T1000 (cell line): ENCODE measurements around the gene FCHO1.

Source experiments
- DNase-seq: peaks from one replicate; lab custom pipeline; 2025; ENCODE audit warnings: mixed read lengths; lab: John Stamatoyannopoulos, UW

FCHO1 gene

DNA sequence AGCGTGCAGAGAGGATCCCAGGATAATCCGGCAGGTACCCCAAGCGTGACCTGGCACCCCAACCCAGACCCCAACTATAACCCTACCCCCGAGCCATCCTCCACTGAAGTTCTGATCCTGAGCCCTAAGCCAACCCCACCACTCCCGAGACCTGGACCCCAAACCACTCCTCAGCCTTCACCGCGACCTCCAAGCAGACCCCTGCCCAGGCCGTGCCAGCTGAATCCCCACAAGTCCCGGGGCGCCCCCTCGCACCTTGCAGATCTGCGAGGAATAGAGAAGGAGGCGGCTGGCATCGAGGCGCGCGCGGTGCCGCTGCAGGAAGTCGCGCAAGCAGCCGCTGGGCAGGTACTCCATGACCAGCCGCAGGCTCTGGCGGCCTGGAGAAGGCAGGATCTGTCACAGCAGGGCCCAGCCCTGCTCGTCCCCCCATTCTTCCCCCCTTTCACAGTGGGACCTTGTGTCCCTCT is 80.2 kb downstream of the FCHO1 start:
- no peak for DNase-seq

DNA sequence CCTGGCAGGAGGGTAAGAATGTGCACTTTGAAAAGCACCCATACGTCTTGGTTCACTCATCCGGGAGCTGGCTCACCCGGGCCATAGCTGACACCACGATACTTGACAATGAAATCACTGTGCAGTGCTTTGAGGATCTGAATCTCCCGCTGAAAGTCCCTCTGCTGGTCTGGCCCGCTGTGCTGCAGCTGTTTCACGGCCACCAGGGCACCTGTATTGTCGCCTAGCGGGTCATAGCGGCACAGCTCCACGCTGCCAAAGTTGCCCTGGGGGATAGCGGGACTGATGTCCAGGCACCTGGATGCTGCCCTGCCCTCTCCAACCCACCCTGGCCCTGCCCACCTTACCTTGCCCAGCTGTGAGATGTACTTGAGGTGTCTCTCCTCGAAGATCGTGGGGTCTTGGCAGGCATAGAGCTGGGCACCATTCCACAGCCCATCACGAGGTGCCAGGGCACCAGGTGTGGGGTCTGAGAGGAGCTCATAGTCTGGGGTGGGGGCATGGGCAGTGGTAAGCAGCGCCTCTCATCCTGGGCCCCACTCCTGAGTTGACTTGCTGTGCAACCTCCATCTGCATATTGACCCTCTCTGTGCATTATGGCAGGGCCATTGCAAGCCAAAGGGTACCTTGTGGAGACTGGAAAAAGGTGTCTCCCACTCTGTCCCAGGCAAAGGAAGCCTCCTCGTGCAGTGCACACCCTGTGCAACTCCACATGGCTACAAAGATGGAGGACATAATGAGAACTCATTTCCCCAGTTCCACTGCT is 81.3 kb downstream of the FCHO1 start:
- no peak for DNase-seq

DNA sequence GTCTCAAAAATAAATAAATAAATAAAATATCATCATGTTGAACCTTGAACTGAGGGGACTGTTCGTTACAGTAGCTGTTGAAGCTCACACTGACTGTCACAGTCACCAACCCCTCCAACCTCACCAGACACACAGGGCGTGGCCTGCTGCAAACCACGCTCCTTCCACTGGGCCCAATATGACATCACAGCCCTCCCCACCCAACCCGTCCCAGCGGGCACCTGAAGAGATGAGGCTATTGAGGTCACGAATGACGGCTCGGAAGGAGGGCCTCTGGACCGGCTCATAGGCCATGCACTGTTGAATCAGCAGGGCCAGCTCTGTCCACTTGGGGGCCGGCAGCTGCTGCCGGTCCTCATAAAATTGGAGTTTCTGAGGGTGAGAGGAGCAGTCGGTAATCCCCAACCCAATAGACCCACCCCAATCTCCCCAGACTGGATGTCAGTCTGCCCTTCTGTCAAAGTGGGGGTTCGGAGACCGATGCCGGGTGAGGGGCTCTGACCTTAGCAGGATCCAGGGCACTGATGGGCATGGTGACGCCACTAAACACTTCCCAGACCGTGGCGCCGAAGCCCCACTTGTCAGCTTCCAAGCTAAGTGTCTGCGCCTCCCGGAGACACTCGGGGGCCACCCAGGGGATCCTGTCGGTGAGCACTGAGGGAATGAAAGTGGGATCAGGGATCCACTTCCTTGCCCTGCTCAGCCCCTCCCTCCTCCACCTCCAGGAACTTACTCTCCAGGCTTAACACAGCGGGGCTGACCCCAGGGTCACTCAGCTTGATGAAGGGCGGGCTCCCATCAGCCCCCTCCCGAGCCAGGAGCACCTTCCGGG is 83.3 kb downstream of the FCHO1 start:
- DNase-seq = no peak

DNA sequence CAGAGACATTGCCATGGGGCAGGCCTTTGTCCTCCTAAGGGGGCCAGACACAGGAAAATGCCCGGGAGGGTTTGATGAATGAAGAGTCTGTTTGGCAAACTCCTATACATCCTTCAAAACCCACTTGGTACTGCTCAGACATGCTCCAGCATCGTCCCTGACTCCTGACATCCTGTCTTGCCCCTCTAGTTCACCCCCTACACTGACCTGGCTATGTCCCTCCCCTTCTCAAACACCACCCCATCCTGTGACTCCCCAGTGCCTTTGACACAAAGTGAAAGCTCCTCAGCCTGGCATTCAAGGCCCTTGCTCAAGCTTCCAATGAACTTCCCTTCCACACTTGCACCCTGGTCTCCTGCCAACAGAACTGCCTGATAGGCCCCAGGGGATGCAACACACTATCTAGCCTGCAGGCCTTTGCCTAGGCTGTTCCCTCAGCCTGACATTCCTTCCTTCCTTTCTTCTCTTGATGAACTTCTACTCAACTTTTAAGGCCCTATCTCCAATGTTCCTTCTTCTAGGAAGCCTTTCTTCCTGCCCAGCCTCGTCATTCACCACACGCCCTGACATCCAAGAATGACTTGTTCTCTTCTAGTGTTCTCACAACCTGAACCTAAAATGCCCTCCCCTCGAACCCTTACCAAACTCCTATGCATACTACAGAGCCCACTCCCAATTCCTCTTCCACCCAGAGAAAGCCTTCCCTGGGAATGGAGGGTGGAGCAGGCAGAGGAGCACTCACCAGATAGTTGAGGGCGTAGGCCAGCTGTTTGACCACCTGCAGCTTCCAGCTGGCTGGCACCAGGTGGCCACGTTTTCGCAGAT is 84.1 kb downstream of the FCHO1 start:
- DNase-seq = no peak

DNA sequence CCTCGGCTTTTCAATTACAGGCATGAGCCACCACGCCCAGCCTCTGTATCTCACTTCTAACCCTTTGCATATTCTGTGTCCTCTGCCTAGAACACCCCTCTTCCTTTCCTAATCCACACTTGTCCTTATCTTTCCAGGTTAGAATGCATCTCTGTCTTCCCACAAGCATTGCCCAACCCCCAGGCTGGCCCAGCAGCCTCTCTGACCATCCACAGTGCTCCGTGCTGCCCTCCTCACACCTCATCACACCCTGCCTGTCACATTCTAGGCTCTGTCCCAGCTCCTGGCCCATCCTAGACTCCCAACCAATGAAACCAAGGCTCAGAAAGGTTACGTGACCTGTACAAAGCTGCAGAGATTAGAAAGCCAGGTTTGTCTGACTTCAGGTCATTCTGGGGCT is 85.3 kb downstream of the FCHO1 start:
- no peak for DNase-seq

GRCh38 chr19:17837972-17838371 is 86.7 kb downstream of the FCHO1 start:
- DNase-seq = no peak
